A673 (cell line): ENCODE results near the gene CELF1.

Experiments
- EZH2 ChIP-seq: fragments of 200-600 bp; sonication (generic); IDR thresholded peaks from 2 replicates; pipeline ENCODE4 v1.6.1; 2017; ENCODE audit warnings: borderline replicate concordance, low read depth, mild to moderate bottlenecking, mixed read lengths, antibody characterized with exemption, low read length; ENCODE audit not compliant: poor library complexity, severe bottlenecking
- TF ChIP-seq, protein P1 (sequence below): fragments of 300-800, 200-600 bp; sonication (generic); conservative IDR thresholded peaks from 2 replicates; pipeline ENCODE4 v1.5.1; 2017; ENCODE audit warnings: low read depth, mild to moderate bottlenecking, antibody characterized with exemption, low read length, moderate library complexity, mixed read lengths

DNA sequence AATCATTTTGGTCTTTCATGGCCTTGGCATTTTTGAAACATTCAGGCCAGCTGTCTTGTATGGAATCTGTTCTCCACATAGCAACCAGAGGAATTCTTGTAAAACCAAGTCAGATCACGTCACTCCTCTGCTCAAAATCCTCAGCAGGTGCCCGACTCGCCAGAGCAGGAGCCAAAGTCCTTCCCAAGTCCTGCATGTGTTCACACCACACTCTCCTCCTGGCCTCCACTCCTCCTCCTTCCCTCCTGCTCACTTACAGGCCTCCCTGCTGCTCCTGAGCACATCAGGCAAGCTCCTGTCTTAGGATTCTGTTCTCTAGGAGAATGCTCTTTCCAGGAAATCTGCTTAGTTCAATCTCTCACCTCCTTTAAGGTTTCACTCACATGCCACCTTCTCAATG lies 119.8 kb downstream of the CELF1 start:
- TF ChIP-seq, protein P1, sequence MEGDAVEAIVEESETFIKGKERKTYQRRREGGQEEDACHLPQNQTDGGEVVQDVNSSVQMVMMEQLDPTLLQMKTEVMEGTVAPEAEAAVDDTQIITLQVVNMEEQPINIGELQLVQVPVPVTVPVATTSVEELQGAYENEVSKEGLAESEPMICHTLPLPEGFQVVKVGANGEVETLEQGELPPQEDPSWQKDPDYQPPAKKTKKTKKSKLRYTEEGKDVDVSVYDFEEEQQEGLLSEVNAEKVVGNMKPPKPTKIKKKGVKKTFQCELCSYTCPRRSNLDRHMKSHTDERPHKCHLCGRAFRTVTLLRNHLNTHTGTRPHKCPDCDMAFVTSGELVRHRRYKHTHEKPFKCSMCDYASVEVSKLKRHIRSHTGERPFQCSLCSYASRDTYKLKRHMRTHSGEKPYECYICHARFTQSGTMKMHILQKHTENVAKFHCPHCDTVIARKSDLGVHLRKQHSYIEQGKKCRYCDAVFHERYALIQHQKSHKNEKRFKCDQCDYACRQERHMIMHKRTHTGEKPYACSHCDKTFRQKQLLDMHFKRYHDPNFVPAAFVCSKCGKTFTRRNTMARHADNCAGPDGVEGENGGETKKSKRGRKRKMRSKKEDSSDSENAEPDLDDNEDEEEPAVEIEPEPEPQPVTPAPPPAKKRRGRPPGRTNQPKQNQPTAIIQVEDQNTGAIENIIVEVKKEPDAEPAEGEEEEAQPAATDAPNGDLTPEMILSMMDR, result no peak
- no peak for TF ChIP-seq EZH2
